ENCODE measurements around the gene SERPINA12. TPM values are rescaled to one million over a fixed set of nuclear protein-coding genes. Genes with fewer than 3 reads are reported as not detected.

The SERPINA12 gene
- total and polyA plus RNA-seq, 2 of the 13 experiments (the other 11 are each of a cell fraction or from before 2014, with no cell fraction given), result 0.08 TPM; not detected in 1

DNA sequence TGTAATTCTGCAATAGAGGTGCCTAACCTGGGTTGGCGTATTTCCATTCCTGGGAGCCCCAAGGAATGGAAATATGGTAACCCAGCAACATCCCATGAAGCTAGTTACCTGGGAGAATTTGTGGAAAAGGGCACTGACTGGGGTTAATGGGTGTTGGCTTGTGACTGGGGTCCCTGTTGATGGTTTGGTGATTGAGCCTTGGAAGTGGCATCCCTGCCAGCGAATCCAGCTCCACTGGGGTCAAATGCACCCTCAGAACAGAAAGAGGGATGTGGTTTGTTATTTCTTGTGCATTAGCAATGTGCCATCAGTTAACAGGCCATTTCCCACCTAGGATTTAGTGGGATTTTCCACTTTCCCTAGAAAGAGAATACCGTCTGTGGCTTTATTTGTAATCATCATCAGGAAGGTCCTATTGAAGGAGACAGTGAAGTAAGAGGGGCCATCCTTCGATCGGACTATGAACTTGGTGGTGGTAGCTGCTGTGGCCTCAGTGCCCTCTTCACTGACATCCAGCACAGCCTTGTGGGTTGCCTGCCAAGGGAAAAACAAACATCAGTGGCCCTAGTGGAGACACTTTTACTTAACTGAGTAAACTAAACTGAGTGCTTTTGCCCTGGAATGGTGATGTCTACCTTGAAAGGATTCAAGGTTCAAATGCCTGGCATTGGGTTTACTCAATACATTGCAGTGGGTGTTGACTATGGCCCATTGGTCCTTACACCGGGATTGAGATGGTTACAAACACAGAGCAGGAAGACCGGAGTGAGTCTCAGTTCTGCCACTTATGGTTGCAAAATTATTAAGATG is 46.3 kb downstream of the SERPINA12 start (continued):
- TF ChIP-seq, protein P1, sequence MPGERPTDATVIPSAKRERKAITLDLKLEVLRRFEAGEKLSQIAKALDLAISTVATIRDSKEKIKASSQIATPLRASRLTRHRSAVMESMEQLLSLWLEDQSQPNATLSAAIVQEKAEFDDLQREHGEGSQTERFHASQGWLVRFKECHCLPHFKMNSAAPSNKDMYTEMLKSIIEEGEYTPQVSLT (CRISPR knock-in tag; IDR thresholded peaks at IDR 0.05; ENCODE audit: borderline replicate concordance, low read depth), result no peak
- TF ChIP-seq NFYB (CRISPR knock-in tag; IDR thresholded peaks at IDR 0.05) (no peak), PAWR (CRISPR knock-in tag; IDR thresholded peaks at IDR 0.05; ENCODE audit: borderline replicate concordance) (no peak), ZNF792 (CRISPR knock-in tag; IDR thresholded peaks at IDR 0.05) (0 out of 2 replicates have a peak, but pooled peaks have one; percentile 49), KLF6 (CRISPR knock-in tag; IDR thresholded peaks at IDR 0.05) (no peak; the same call in 1 of the 2 replicates), KLF11 (CRISPR knock-in tag; IDR thresholded peaks at IDR 0.05) (no peak), ZBTB7B (CRISPR knock-in tag; IDR thresholded peaks at IDR 0.05) (peak; percentile 43; the same call in 1 of the 2 replicates), TP53 (CRISPR knock-in tag; conservative IDR thresholded peaks at IDR 0.05) (no peak), NCOA1 (CRISPR knock-in tag; IDR thresholded peaks at IDR 0.05) (0 out of 2 replicates have a peak, but pooled peaks have one; percentile 49), ISL2 (CRISPR knock-in tag; IDR thresholded peaks at IDR 0.05) (peak; percentile 92), ETV6 (CRISPR knock-in tag; conservative IDR thresholded peaks at IDR 0.05) (no peak), KDM6A (CRISPR knock-in tag; IDR thresholded peaks at IDR 0.05; ENCODE audit: low read depth) (peak; percentile 40; the same call in 1 of the 2 replicates), RORA (CRISPR knock-in tag; IDR thresholded peaks at IDR 0.05) (no peak), ARID2 (CRISPR knock-in tag; IDR thresholded peaks at IDR 0.05; ENCODE audit: borderline replicate concordance) (peak; percentile 39; the same call in 1 of the 2 replicates)
- TF ChIP-seq, protein P2, sequence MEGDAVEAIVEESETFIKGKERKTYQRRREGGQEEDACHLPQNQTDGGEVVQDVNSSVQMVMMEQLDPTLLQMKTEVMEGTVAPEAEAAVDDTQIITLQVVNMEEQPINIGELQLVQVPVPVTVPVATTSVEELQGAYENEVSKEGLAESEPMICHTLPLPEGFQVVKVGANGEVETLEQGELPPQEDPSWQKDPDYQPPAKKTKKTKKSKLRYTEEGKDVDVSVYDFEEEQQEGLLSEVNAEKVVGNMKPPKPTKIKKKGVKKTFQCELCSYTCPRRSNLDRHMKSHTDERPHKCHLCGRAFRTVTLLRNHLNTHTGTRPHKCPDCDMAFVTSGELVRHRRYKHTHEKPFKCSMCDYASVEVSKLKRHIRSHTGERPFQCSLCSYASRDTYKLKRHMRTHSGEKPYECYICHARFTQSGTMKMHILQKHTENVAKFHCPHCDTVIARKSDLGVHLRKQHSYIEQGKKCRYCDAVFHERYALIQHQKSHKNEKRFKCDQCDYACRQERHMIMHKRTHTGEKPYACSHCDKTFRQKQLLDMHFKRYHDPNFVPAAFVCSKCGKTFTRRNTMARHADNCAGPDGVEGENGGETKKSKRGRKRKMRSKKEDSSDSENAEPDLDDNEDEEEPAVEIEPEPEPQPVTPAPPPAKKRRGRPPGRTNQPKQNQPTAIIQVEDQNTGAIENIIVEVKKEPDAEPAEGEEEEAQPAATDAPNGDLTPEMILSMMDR (CRISPR knock-in tag; IDR thresholded peaks at IDR 0.05), result no peak
- TF ChIP-seq, protein P3, sequence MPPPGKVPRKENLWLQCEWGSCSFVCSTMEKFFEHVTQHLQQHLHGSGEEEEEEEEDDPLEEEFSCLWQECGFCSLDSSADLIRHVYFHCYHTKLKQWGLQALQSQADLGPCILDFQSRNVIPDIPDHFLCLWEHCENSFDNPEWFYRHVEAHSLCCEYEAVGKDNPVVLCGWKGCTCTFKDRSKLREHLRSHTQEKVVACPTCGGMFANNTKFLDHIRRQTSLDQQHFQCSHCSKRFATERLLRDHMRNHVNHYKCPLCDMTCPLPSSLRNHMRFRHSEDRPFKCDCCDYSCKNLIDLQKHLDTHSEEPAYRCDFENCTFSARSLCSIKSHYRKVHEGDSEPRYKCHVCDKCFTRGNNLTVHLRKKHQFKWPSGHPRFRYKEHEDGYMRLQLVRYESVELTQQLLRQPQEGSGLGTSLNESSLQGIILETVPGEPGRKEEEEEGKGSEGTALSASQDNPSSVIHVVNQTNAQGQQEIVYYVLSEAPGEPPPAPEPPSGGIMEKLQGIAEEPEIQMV (CRISPR knock-in tag; IDR thresholded peaks at IDR 0.05; ENCODE audit: low read depth), result no peak
- TF ChIP-seq, protein P4, sequence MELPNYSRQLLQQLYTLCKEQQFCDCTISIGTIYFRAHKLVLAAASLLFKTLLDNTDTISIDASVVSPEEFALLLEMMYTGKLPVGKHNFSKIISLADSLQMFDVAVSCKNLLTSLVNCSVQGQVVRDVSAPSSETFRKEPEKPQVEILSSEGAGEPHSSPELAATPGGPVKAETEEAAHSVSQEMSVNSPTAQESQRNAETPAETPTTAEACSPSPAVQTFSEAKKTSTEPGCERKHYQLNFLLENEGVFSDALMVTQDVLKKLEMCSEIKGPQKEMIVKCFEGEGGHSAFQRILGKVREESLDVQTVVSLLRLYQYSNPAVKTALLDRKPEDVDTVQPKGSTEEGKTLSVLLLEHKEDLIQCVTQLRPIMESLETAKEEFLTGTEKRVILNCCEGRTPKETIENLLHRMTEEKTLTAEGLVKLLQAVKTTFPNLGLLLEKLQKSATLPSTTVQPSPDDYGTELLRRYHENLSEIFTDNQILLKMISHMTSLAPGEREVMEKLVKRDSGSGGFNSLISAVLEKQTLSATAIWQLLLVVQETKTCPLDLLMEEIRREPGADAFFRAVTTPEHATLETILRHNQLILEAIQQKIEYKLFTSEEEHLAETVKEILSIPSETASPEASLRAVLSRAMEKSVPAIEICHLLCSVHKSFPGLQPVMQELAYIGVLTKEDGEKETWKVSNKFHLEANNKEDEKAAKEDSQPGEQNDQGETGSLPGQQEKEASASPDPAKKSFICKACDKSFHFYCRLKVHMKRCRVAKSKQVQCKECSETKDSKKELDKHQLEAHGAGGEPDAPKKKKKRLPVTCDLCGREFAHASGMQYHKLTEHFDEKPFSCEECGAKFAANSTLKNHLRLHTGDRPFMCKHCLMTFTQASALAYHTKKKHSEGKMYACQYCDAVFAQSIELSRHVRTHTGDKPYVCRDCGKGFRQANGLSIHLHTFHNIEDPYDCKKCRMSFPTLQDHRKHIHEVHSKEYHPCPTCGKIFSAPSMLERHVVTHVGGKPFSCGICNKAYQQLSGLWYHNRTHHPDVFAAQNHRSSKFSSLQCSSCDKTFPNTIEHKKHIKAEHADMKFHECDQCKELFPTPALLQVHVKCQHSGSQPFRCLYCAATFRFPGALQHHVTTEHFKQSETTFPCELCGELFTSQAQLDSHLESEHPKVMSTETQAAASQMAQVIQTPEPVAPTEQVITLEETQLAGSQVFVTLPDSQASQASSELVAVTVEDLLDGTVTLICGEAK (IDR thresholded peaks at IDR 0.05), result no peak
- TF ChIP-seq, protein P4 (CRISPR knock-in tag; IDR thresholded peaks at IDR 0.05), result no peak; the same call in 1 of the 2 replicates

All from HepG2 (cell line).